ENCODE results near the gene CRTC1.
A peak's percentile ranks its signal among the peaks of the same experiment; 100 is the strongest.

Gene CRTC1

GRCh38 chr19:18750295-18750970 lies 67.0 kb downstream of the CRTC1 start:
- DNase-seq: no peak

- no peak for DNase-seq
These were observed 68.1 kb downstream of the CRTC1 start for GRCh38 chr19:18751571-18751970.

GRCh38 chr19:18754501-18754900 lies 71.0 kb downstream of the CRTC1 start:
- no peak for DNase-seq

GRCh38 chr19:18756896-18757295 lies 73.4 kb downstream of the CRTC1 start:
- DNase-seq: no peak

GRCh38 chr19:18759304-18759994 lies 76.0 kb downstream of the CRTC1 start:
- no peak for DNase-seq

GRCh38 chr19:18759995-18760426 lies 76.5 kb downstream of the CRTC1 start:
- DNase-seq: no peak

GRCh38 chr19:18760440-18761383 lies 77.2 kb downstream of the CRTC1 start:
- DNase-seq: no peak

- DNase-seq: no peak
These were observed 78.1 kb downstream of the CRTC1 start for GRCh38 chr19:18761531-18762110.

- peak; percentile 91 for DNase-seq
These were observed 78.9 kb downstream of the CRTC1 start for GRCh38 chr19:18762125-18763023.

GRCh38 chr19:18763674-18764590 lies 80.5 kb downstream of the CRTC1 start:
- DNase-seq: no peak

- DNase-seq: no peak
These were observed 81.1 kb downstream of the CRTC1 start for GRCh38 chr19:18764591-18765051.

- DNase-seq: no peak
These were observed 81.7 kb downstream of the CRTC1 start for GRCh38 chr19:18765224-18765623.

GRCh38 chr19:18768046-18768771 lies 84.7 kb downstream of the CRTC1 start:
- no peak for DNase-seq

GRCh38 chr19:18768997-18769891 lies 85.8 kb downstream of the CRTC1 start:
- DNase-seq: no peak

- DNase-seq: no peak
These were observed 86.6 kb downstream of the CRTC1 start for GRCh38 chr19:18769989-18770528.

GRCh38 chr19:18770663-18771327 lies 87.3 kb downstream of the CRTC1 start:
- DNase-seq: no peak

GRCh38 chr19:18771328-18772242 lies 88.1 kb downstream of the CRTC1 start:
- DNase-seq: no peak

Data from right forelimb (tissue), 1 donor.